Vagina (tissue), 2 donors: Measurements from ENCODE around the gene STIMATE.

Experiments
- CTCF ChIP-seq, 3 experiments: fragments of 450-650 bp in 2 of 3; fragments of 200-600 bp in 1 of 3; sonication (generic) in 1 of 3; IDR thresholded peaks; one replicate each; pipeline ENCODE4 v1.5.1; 2017 to 2019; ENCODE audit warnings: antibody characterized with exemption in 3 of 3, mild to moderate bottlenecking in 2 of 3, moderate library complexity in 2 of 3
- POLR2A ChIP-seq, 2 donors: fragments of 450-650 bp; IDR thresholded peaks; one replicate each; pipeline ENCODE4 v1.6.1; 2017; ENCODE audit warnings: antibody characterized with exemption in 2 of 2, mild to moderate bottlenecking in 2 of 2, moderate library complexity in 2 of 2
- POLR2AphosphoS5 ChIP-seq, 2 donors: sonication (generic); formaldehyde crosslinking; IDR thresholded peaks; one replicate each; pipeline ENCODE4 v1.9.0; 2017; ENCODE audit warnings: antibody characterized with exemption in 2 of 2, mild to moderate bottlenecking in 2 of 2, low read depth in 1 of 2; ENCODE audit not compliant: insufficient read depth in 1 of 2

GRCh38 chr3:52841211-52841980 is 56.0 kb downstream of the STIMATE start:
- TF ChIP-seq POLR2A (IDR thresholded peaks at IDR 0.05) (no peak), CTCF (IDR thresholded peaks at IDR 0.05) (no peak), POLR2AphosphoS5 (IDR thresholded peaks at IDR 0.05; ENCODE audit: insufficient read depth in 1 of 2, low read depth in 1 of 2) (no peak)
